NT2/D1 (cell line): ENCODE data around the gene DDX1.
A peak's percentile ranks its signal among the peaks of the same experiment; 100 is the strongest.

Experiments used
- DNase-seq: peaks from one replicate; pipeline ENCODE4 v3.0.0-alpha.2; 2011; ENCODE audit warnings: low read depth, low spot score
- H3K27me3 ChIP-seq: 2 replicates; pipeline ENCODE4 v1.6.0; 2011; ENCODE audit warnings: mild to moderate bottlenecking; ENCODE audit not compliant: insufficient read length, insufficient read depth
- H3K36me3 ChIP-seq: 2 replicates; pipeline ENCODE4 v1.6.1; 2011; ENCODE audit warnings: mild to moderate bottlenecking, low read length, mixed read lengths; ENCODE audit not compliant: insufficient read depth, insufficient read length
- H3K4me1 ChIP-seq: 2 replicates; pipeline ENCODE4 v1.5.1; 2011; ENCODE audit not compliant: insufficient read depth, insufficient read length
- H3K4me3 ChIP-seq: 2 replicates; pipeline ENCODE4 v1.5.1; 2011; ENCODE audit warnings: low read depth; ENCODE audit not compliant: insufficient read length
- H3K9ac ChIP-seq: 2 replicates; pipeline ENCODE4 v1.6.0; 2011; ENCODE audit warnings: low read depth; ENCODE audit not compliant: insufficient read length
- H3K9me3 ChIP-seq: 2 replicates; pipeline ENCODE4 v1.5.1; 2011; ENCODE audit warnings: mild to moderate bottlenecking, low read length; ENCODE audit not compliant: insufficient read depth
- SUZ12 ChIP-seq: IDR thresholded peaks from 2 replicates; pipeline ENCODE4 v1.6.1; 2011; ENCODE audit not compliant: insufficient read length, insufficient read depth; ENCODE audit errors: extremely low read depth
- YY1 ChIP-seq: IDR thresholded peaks from 2 replicates; pipeline ENCODE4 v1.6.1; 2011; ENCODE audit not compliant: insufficient read length, insufficient read depth
- ZNF274 ChIP-seq: IDR thresholded peaks from 2 replicates; pipeline ENCODE4 v1.6.1; 2011; ENCODE audit warnings: mild to moderate bottlenecking, low read depth, low read length

DDX1 gene

GRCh38 chr2:15579641-15580040 is 12.0 kb upstream of the DDX1 start:
- no peaks in the 10 kb centered on the region for H3K36me3 ChIP-seq
- no peak for DNase-seq
- H3K9ac ChIP-seq: no peak overlapping the region
- no peaks in the 10 kb centered on the region for H3K9me3 ChIP-seq
- no peaks in the 10 kb centered on the region for H3K27me3 ChIP-seq
- TF ChIP-seq SUZ12 (no peak), ZNF274 (no peak), YY1 (no peak)
- no peak overlapping the region for H3K4me3 ChIP-seq
- H3K4me1 ChIP-seq: no peaks in the 10 kb centered on the region

GRCh38 chr2:15580451-15580850 is 11.2 kb upstream of the DDX1 start:
- Histone ChIP-seq H3K4me3 (no peak overlapping the region), H3K4me1 (no peaks in the 10 kb centered on the region), H3K27me3 (no peaks in the 10 kb centered on the region), H3K9ac (no peak overlapping the region), H3K9me3 (no peaks in the 10 kb centered on the region), H3K36me3 (peaks cover under 1% of the 10 kb centered on the region)
- DNase-seq: no peak
- no peak for TF ChIP-seq YY1
- no peak for TF ChIP-seq SUZ12
- no peak for TF ChIP-seq ZNF274

- H3K9ac ChIP-seq: no peak overlapping the region
- H3K4me3 ChIP-seq: no peak overlapping the region
Measured at GRCh38 chr2:15582710-15583357, 8.8 kb upstream of the DDX1 start.

GRCh38 chr2:15583826-15584225 is 7.8 kb upstream of the DDX1 start:
- H3K9me3 ChIP-seq: no peaks in the 10 kb centered on the region
- H3K27me3 ChIP-seq: no peaks in the 10 kb centered on the region
- peaks cover 4% of the 10 kb centered on the region for H3K36me3 ChIP-seq
- H3K4me1 ChIP-seq: no peaks in the 10 kb centered on the region
- TF ChIP-seq ZNF274 (no peak), YY1 (no peak), SUZ12 (no peak)
- no peak overlapping the region for H3K9ac ChIP-seq
- no peak for DNase-seq
- H3K4me3 ChIP-seq: no peak overlapping the region

More at GRCh38 chr2:15582710-15583357, 8.8 kb upstream of the DDX1 start:
- H3K9me3 ChIP-seq: no peaks in the 10 kb centered on the region
- no peak for TF ChIP-seq YY1
- H3K36me3 ChIP-seq: peaks cover 4% of the 10 kb centered on the region
- H3K27me3 ChIP-seq: no peaks in the 10 kb centered on the region
- no peaks in the 10 kb centered on the region for H3K4me1 ChIP-seq
- no peak for DNase-seq

GRCh38 chr2:15584316-15584715 is 7.4 kb upstream of the DDX1 start:
- no peak for TF ChIP-seq SUZ12
- TF ChIP-seq ZNF274: no peak
- no peak for TF ChIP-seq YY1
- Histone ChIP-seq H3K4me1 (no peaks in the 10 kb centered on the region), H3K27me3 (no peaks in the 10 kb centered on the region), H3K9ac (no peak overlapping the region), H3K9me3 (no peaks in the 10 kb centered on the region), H3K36me3 (peaks cover 4% of the 10 kb centered on the region), H3K4me3 (no peak overlapping the region)
- DNase-seq: no peak

- TF ChIP-seq ZNF274: no peak
- TF ChIP-seq SUZ12: no peak
- DNase-seq: no peak
- no peaks in the 10 kb centered on the region for H3K27me3 ChIP-seq
- no peak overlapping the region for H3K4me3 ChIP-seq
- no peaks in the 10 kb centered on the region for H3K4me1 ChIP-seq
- no peaks in the 10 kb centered on the region for H3K9me3 ChIP-seq
- H3K9ac ChIP-seq: no peak overlapping the region
- H3K36me3 ChIP-seq: peaks cover 4% of the 10 kb centered on the region
Measured at GRCh38 chr2:15584767-15585469, 6.8 kb upstream of the DDX1 start.

- Histone ChIP-seq H3K9ac (no peak overlapping the region), H3K4me3 (no peak overlapping the region), H3K9me3 (no peaks in the 10 kb centered on the region), H3K4me1 (no peaks in the 10 kb centered on the region), H3K27me3 (no peaks in the 10 kb centered on the region), H3K36me3 (peaks cover 6% of the 10 kb centered on the region)
- DNase-seq: no peak
- TF ChIP-seq YY1: no peak
- no peak for TF ChIP-seq ZNF274
- no peak for TF ChIP-seq SUZ12
Measured at GRCh38 chr2:15588329-15588919, 3.2 kb upstream of the DDX1 start.

GRCh38 chr2:15591373-15591691 is 336 bp upstream of the DDX1 start:
- peak overlapping the region; percentile 79 for H3K9ac ChIP-seq
- DNase-seq: no peak
- no peaks in the 10 kb centered on the region for H3K9me3 ChIP-seq
- peaks cover 26% of the 10 kb centered on the region for H3K36me3 ChIP-seq
- peak overlapping the region; percentile 86 for H3K4me3 ChIP-seq
- TF ChIP-seq SUZ12 (no peak), ZNF274 (no peak), YY1 (no peak)
- no peaks in the 10 kb centered on the region for H3K27me3 ChIP-seq
- H3K4me1 ChIP-seq: no peaks in the 10 kb centered on the region
